Measurements from ENCODE around the gene CA4.
"Not testable (repeated sequence)": the region's sequence is repeated elsewhere in the genome, so short reads cannot be mapped to it uniquely, and the experiment has no call there.

The CA4 gene

DNA sequence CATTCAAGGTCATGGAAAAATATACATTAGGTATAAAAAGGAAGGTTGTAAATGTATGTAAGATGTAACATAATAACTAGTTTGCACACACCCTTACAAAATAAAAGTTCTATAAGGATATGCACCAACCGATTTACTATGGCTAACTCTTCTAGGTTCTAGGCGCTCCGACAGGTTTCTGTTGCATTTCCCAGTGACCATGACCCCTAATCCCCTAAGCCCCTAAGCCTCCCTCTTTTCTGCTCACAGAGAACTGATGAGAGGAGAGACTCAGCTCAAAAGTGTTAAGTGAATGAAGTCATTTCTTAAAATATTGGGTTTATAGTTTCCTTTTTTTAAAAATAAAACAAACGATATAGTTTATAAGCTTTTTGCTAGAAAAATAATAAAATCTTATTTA is 41.1 kb upstream of the CA4 start:
- Histone ChIP-seq H3K9ac (no peak overlapping the region), H3K27ac (no peak overlapping the region), H3K9me3 (replicated peaks in 1 of 11) (no peaks in the 10 kb centered on the region), H3K4me2 (no peak overlapping the region), H3K4me1 (peaks cover 0 to 44% (median 0%) of the 10 kb centered on the region in 10 experiments; a peak in 7 of 20 replicates), H3K27me3 (peaks cover 0 to 5% (median 4%) of the 10 kb centered on the region in 11 experiments; a peak in 14 of 22 replicates), H3K36me3 (no peaks in the 10 kb centered on the region), H3K4me3 (no peak overlapping the region), H4K20me1 (no peaks in the 10 kb centered on the region)
- TF ChIP-seq Cebpa-rat (IDR thresholded peaks at IDR 0.05) = no peak

DNA sequence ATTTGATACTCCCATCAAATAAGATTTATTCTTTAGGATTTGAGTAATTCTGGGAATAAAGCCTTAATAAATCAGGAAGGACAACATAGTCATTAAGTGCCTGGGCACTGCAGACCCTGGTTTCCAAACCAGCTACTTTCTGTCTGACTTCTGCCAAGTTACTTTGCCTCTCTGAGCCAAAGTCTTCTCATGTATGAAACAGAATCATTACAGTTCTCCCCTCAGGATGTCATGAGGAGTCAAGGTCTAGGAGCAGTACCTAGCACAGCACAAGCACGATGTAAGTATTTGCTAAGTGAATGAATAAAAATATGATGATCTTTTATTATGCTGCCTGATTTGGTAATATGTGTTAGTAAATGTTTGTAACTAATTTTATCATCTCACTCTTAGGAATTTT is 40.6 kb upstream of the CA4 start:
- peaks cover 0 to under 1% (median 0%) of the 10 kb centered on the region in 11 experiments; a peak in 4 of 22 replicates for H3K27me3 ChIP-seq
- H3K4me1 ChIP-seq = peaks cover 0 to 39% (median 0%) of the 10 kb centered on the region in 10 experiments; a peak in 7 of 20 replicates
- no peak overlapping the region for H3K4me3 ChIP-seq
- H3K4me2 ChIP-seq = no peak overlapping the region
- no peak overlapping the region for H3K27ac ChIP-seq
- H3K9me3 ChIP-seq (replicated peaks in 1 of 11) = no peaks in the 10 kb centered on the region
- no peak for TF ChIP-seq Cebpa-rat (IDR thresholded peaks at IDR 0.05)
- no peak overlapping the region for H3K9ac ChIP-seq
- H3K36me3 ChIP-seq = no peaks in the 10 kb centered on the region
- H4K20me1 ChIP-seq = no peaks in the 10 kb centered on the region

DNA sequence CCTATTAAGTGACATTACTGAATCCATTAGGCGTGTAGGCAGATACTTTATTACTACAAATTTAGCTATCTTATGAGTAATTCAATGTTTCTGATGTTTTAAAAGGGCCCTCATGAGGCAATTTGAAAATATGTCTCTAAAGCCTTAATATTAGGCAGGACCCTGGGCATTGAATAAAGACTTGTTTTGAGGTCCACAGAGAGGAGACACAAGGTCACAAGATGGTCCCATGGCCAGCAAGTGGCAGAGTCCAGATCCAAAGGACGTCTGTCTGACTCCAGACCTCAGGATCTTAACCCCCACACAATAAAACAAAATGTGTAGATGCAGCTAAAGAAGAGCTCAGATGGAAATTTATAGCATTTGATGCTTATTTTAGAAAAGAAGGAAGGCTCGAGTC is 39.2 kb upstream of the CA4 start:
- H3K4me3 ChIP-seq = no peak overlapping the region
- no peaks in the 10 kb centered on the region for H3K36me3 ChIP-seq
- H3K4me1 ChIP-seq = peaks cover 0 to 32% (median 0%) of the 10 kb centered on the region in 10 experiments; a peak in 7 of 20 replicates
- H3K4me2 ChIP-seq = no peak overlapping the region
- H3K9me3 ChIP-seq (replicated peaks in 1 of 11) = no peaks in the 10 kb centered on the region
- no peak for TF ChIP-seq Cebpa-rat (IDR thresholded peaks at IDR 0.05)
- H3K9ac ChIP-seq = no peak overlapping the region
- no peaks in the 10 kb centered on the region for H3K27me3 ChIP-seq
- H4K20me1 ChIP-seq = no peaks in the 10 kb centered on the region
- no peak overlapping the region for H3K27ac ChIP-seq

DNA sequence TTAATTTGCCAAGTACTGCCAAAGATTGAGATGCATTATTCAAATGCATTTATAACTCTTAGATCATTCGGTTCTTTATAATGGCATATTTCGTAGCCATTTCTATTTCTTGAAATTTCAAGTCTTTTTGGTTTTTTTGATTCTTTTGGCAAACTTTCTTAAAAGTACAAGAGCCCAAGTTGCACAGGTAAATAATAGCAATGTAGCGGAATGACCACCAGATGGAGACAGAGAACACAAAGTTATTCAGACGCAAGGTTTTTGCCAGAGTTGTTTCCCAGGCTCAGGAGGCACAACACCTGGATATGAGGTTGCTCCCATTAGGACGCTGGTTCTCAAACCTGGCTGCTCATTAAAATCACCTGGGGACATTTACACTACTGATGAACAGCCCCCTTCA is 38.1 kb upstream of the CA4 start:
- H3K9me3 ChIP-seq (replicated peaks in 1 of 11); H3K4me2 ChIP-seq; H3K4me3 ChIP-seq; H3K27me3 ChIP-seq; H3K36me3 ChIP-seq; H3K27ac ChIP-seq; H3K9ac ChIP-seq; H4K20me1 ChIP-seq: not testable (repeated sequence)
- peaks cover 0 to 21% (median 0%) of the 10 kb centered on the region in 10 experiments; a peak in 7 of 20 replicates for H3K4me1 ChIP-seq

DNA sequence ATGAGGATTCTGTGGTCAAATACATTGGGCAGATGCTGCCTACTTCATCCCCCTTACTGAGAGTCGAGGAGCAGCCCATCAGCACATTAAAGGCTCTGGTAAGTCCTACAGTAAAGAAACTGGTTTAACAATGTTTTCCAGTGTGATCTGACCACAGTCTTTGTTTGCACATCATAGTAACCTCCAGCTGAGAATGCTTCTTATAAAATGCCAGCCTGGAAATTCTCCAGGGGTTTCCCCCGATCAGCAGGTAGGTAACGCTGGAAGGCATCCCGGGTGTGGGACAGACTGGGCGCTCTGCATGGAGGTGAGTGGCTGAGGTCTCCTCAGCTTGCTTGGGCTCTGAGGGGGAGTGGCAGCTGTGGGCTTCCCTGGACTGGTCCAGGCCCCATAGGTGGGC is 34.4 kb upstream of the CA4 start:
- H3K27me3 ChIP-seq, H3K4me3 ChIP-seq, H3K9ac ChIP-seq: not testable (repeated sequence)

DNA sequence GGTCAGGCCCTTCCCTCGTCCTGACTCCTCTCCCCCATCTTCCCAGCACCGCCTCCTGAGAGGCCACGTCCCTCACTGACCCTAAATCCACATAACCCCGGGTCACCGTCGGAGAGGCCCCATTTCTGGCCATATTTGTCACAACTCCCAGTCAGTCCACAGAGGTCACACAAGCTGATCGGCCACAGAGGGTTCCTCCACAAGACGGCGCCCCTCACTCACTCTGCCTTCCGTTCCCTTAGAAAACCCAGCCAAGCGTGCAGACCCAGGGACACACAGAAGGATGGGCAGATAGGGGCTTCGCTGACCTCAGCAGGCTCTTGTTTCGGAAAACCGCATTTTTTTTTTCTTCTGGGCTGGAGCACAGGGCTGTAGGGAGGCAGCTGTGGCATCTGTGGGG is 33.6 kb upstream of the CA4 start:
- H3K9me3 ChIP-seq (replicated peaks in 1 of 11); H3K4me1 ChIP-seq: not testable (repeated sequence)

More for the DNA sequence above, 34.4 kb upstream of the CA4 start:
- not testable (repeated sequence) for H3K36me3 ChIP-seq; H4K20me1 ChIP-seq; H3K27ac ChIP-seq; H3K9me3 ChIP-seq (replicated peaks in 1 of 11); H3K4me2 ChIP-seq; H3K4me1 ChIP-seq

DNA sequence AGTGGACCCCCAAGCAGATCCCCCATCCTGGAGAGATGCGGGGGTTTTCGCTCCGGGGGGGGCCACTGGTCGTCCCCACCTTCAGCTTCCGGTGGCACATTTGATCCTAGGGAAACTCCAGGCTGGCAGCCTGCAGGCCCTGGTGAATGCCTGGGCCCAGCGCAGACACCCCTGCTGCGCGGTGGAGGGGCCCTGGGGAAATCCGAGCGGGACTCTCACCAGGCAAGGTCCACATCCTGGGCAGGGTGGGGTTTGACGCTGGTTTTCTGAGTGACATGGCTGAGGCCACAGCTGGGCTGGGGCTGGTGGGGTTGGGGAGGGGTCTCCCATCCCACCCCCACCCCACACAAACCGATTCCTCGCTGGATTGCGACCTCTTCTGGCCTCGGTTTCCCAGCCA is 30.6 kb upstream of the CA4 start:
- not testable (repeated sequence) for H4K20me1 ChIP-seq; H3K36me3 ChIP-seq; H3K4me3 ChIP-seq; H3K27me3 ChIP-seq; H3K4me2 ChIP-seq; H3K27ac ChIP-seq; H3K9me3 ChIP-seq (replicated peaks in 1 of 11); H3K4me1 ChIP-seq; H3K9ac ChIP-seq

More for the DNA sequence above, 33.6 kb upstream of the CA4 start:
- H3K27ac ChIP-seq, H3K4me2 ChIP-seq, H4K20me1 ChIP-seq, H3K27me3 ChIP-seq, H3K36me3 ChIP-seq, H3K9ac ChIP-seq, H3K4me3 ChIP-seq: not testable (repeated sequence)

DNA sequence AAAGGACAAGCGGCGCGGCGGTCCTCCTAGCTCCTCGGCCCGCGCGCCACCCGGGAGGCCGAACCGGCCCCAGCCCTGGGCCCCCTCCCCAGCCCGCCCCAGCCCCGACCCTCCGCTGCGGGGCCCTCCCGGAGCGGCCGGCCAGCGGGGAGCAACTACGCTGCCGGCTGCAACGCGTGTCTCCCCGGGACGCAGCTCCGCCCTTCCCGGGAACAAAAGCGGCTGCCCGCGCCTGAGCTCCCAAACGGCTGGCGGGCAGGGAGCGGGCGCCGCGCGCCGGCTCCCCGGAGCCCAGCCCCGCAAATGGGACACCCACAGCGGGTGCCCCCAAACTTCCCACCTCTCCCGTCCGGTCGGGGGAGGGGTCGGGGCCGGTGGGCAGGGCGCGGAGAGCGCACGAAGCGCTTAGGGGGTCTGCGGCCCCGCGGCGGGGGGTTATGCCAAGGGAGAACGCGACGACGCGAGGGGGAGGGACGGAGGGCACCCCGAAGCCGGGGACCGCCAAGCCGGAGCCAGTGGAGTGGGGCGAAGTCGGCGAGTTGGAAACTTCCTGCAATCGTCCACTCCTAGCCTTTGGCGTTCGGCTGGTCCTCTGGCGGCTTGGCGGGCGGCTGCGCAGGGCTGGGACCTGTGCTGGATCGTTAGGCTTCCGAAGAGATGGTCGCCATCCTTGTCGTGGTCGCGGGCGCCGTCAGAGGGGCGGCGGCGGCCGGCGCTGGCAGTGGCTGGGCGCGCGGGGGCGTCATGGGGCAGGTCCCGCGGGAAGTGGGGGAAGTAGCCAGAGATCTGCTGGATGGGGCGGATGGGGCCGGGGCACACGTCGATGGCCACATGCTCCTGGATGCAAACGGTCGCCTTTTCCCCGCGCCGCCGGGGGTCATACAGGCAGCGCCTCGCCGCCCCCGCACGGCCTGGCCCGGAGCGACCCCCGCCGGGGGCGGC is 29.7 kb upstream of the CA4 start:
- not testable (repeated sequence) for H3K9me3 ChIP-seq (replicated peaks in 1 of 11); H3K9ac ChIP-seq; H3K4me1 ChIP-seq; H3K27ac ChIP-seq; H3K27me3 ChIP-seq; H4K20me1 ChIP-seq; H3K36me3 ChIP-seq; H3K4me2 ChIP-seq
- peak overlapping the region in 2 of 10 experiments; percentile 29 to 54; a peak in 2 of 20 replicates for H3K4me3 ChIP-seq

DNA sequence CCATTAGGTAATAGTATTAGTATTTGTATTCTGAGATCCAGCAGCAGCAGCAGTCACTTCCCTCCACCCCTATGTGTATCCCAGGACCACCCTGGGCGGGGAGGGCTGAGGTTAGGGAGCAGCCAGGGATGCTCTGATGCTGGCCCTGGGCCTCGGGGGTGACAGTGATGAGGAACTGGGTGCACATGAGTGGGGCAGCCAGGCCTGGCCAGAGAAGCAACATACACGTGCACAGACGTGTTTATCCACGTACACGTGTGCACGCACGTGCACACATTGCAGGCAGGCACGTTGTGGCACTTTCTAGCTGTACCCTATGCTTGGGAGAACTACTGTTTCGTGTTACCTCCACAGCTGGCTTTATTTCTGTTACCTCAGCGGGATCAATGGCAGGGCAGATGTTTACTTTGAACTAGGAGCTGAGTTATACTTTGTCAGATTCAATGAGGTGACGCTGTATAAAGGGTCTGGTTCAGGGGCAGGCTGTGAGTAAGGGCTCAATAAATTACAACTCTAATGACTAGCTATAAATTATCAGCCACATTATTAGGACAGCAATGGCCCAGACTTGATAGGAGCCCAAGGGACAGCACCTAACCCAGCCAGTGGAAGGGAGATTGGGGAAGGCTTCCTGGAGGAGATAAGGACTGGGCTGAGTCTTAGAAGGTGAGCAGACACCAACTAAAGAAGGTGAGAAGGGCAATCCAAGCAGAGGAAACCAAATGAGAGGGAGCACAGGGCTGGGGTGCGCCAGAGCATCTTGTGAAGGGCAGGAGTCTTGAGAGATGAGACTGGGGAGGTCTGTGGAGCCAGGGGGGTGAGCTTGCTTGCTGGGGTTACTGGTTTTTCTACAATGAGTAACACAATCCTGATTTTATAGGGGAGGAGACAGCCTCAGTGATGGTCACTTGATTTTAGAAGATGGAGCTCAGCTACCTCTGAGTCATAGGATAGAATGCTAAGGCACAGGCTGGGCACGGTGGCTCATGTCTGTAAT is 22.4 kb upstream of the CA4 start:
- no peaks in the 10 kb centered on the region for H3K27me3 ChIP-seq
- H3K4me2 ChIP-seq = no peak overlapping the region
- H3K4me3 ChIP-seq = no peak overlapping the region
- no peaks in the 10 kb centered on the region for H4K20me1 ChIP-seq
- TF ChIP-seq Cebpa-rat (IDR thresholded peaks at IDR 0.05) = no peak
- no peak overlapping the region for H3K27ac ChIP-seq
- H3K9ac ChIP-seq = no peak overlapping the region
- H3K4me1 ChIP-seq = peaks cover 0 to 19% (median 13%) of the 10 kb centered on the region in 10 experiments; a peak in 16 of 20 replicates
- no peaks in the 10 kb centered on the region for H3K9me3 ChIP-seq (replicated peaks in 1 of 11)
- peaks cover 0 to 8% (median 0%) of the 10 kb centered on the region in 11 experiments; a peak in 4 of 22 replicates for H3K36me3 ChIP-seq
